Mesendoderm (in vitro differentiated cells): ENCODE results near the gene SH2B3.
A peak's percentile ranks its signal among the peaks of the same experiment; 100 is the strongest.

Experiments used
- DNase-seq: peaks from one replicate; pipeline ENCODE4 v3.0.0; 2013
- H2AK5ac ChIP-seq: 2 replicates; pipeline ENCODE4 v1.6.1; 2013; ENCODE audit warnings: low read length, inconsistent platforms
- H2BK120ac ChIP-seq: 2 replicates; pipeline ENCODE4 v1.6.1; 2013; ENCODE audit warnings: low read depth, mild to moderate bottlenecking, low read length, moderate library complexity, mixed read lengths
- H2BK15ac ChIP-seq: replicated peaks from 2 replicates; pipeline ENCODE4 v1.6.1; 2013; ENCODE audit warnings: low read depth, mild to moderate bottlenecking, moderate library complexity
- H2BK5ac ChIP-seq: 2 replicates; pipeline ENCODE4 v1.6.1; 2013; ENCODE audit warnings: low read length, inconsistent platforms
- H3K18ac ChIP-seq: 2 replicates; pipeline ENCODE4 v1.6.1; 2013; ENCODE audit warnings: mild to moderate bottlenecking, low read length, mixed read lengths
- H3K23ac ChIP-seq: one replicate; pipeline ENCODE4 v1.6.1; 2013; ENCODE audit warnings: low read length
- H3K27ac ChIP-seq: 2 replicates; pipeline ENCODE4 v1.5.1; 2013; ENCODE audit warnings: low read depth, mild to moderate bottlenecking, inconsistent platforms, low read length, moderate library complexity
- H3K27me3 ChIP-seq: 2 replicates; pipeline ENCODE4 v1.6.1; 2013; ENCODE audit warnings: low read length, control low read depth, mild to moderate bottlenecking, inconsistent platforms; ENCODE audit not compliant: insufficient read depth, poor library complexity
- H3K36me3 ChIP-seq: 2 replicates; pipeline ENCODE4 v1.6.1; 2013; ENCODE audit warnings: low read length, inconsistent platforms; ENCODE audit not compliant: control insufficient read depth, insufficient read depth
- H3K4ac ChIP-seq: one replicate; pipeline ENCODE4 v1.6.1; 2013; ENCODE audit warnings: low read depth, mild to moderate bottlenecking, low read length, moderate library complexity
- H3K4me1 ChIP-seq: 2 replicates; pipeline ENCODE4 v1.6.1; 2013; ENCODE audit warnings: low read depth, low read length, inconsistent platforms; ENCODE audit not compliant: control insufficient read depth
- H3K4me2 ChIP-seq: 2 replicates; pipeline ENCODE4 v1.6.1; 2013; ENCODE audit warnings: low read length
- H3K4me3 ChIP-seq: 2 replicates; pipeline ENCODE4 v1.5.1; 2013; ENCODE audit warnings: mild to moderate bottlenecking, low read length
- H3K56ac ChIP-seq: one replicate; pipeline ENCODE4 v1.6.1; 2013; ENCODE audit warnings: low read length
- H3K79me1 ChIP-seq: 2 replicates; pipeline ENCODE4 v1.6.1; 2013; ENCODE audit warnings: low read length, inconsistent platforms
- H3K79me2 ChIP-seq: 2 replicates; pipeline ENCODE4 v1.6.1; 2013; ENCODE audit warnings: mild to moderate bottlenecking, low read length; ENCODE audit not compliant: control insufficient read depth, insufficient read depth
- H3K9ac ChIP-seq: 2 replicates; pipeline ENCODE4 v1.6.1; 2013; ENCODE audit warnings: low read length, inconsistent platforms
- H4K5ac ChIP-seq: one replicate; pipeline ENCODE4 v1.6.1; 2013; ENCODE audit warnings: low read length
- H4K8ac ChIP-seq: one replicate; pipeline ENCODE4 v1.6.1; 2013; ENCODE audit warnings: low read depth, mild to moderate bottlenecking, control low read depth, low read length, moderate library complexity
- WGBS: extraction: QIAGEN DNeasy Blood & Tissue Kit; methylation state at CpG from one replicate; pipeline ENCODE4 v1.1.7; 2013; ENCODE audit warnings: low lambda C conversion rate, missing lambda C conversion rate; ENCODE audit not compliant: insufficient coverage; ENCODE audit errors: extremely low coverage; 5-methylcytosine and 5-hydroxymethylcytosine counted together

Gene SH2B3

DNA sequence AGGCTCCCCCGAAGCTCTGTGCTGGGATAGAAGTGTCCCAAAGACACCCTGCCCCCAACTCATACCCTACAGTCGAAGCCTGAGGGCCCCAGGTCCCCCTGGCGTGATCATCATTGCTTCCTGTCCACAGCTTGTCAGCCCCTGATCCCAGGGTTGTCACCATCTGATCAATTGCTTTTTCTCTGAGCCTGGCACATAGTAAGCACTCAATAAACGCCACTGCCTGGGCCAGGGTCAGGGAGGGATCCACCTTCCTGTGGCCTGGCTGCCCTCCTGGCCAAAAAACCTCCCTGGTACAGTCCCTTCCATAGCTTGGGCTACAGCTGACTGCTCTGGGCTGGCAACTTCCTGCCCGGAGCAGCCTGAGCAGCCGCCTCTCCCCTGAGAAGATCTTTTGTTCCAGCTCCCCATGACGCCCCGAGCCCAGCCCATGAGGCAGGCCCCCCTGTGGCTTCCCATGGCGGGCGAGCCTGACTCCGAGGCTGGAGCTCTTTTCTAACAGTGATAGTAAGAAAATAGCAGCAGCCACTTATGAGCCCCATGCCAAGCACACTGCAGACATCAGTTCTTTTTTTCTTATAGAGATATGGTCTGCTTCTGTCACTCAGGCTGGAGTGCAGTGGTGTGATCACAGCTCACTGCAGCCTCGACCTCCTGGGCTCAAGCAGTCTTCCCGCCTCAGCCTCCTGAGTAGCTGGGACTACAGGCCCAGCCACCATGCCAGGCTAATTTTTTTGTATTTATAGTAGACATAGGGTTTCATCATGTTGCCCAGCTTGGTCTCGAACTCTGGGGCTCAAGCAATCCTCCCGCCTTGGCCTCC lies 6.5 kb downstream of the SH2B3 start:
- H2BK120ac ChIP-seq = peak overlapping the region; percentile 16
- peak overlapping the region; percentile 88 for H2BK5ac ChIP-seq
- no peak overlapping the region for H2BK15ac ChIP-seq
- H3K79me1 ChIP-seq = peaks cover 31% of the 10 kb centered on the region
- WGBS = no CpG with 5 or more reads among the region's 15 CpGs
- no peak overlapping the region for H3K23ac ChIP-seq
- DNase-seq = peak; percentile 83
- no peak overlapping the region for H3K4me2 ChIP-seq
- peak overlapping the region; percentile 46 for H3K56ac ChIP-seq
- H3K27me3 ChIP-seq = no peaks in the 10 kb centered on the region
- no peak overlapping the region for H3K4ac ChIP-seq
- H2AK5ac ChIP-seq = peak overlapping the region; percentile 66
- peaks cover 41% of the 10 kb centered on the region for H3K4me1 ChIP-seq
- no peak overlapping the region for H4K5ac ChIP-seq
- H4K8ac ChIP-seq = no peak overlapping the region
- H3K9ac ChIP-seq = peak overlapping the region; percentile 45
- H3K4me3 ChIP-seq = no peak overlapping the region
- H3K18ac ChIP-seq = peak overlapping the region; percentile 51
- peaks cover 77% of the 10 kb centered on the region for H3K79me2 ChIP-seq
- H3K36me3 ChIP-seq = no peaks in the 10 kb centered on the region
- peak overlapping the region; percentile 89 for H3K27ac ChIP-seq

DNA sequence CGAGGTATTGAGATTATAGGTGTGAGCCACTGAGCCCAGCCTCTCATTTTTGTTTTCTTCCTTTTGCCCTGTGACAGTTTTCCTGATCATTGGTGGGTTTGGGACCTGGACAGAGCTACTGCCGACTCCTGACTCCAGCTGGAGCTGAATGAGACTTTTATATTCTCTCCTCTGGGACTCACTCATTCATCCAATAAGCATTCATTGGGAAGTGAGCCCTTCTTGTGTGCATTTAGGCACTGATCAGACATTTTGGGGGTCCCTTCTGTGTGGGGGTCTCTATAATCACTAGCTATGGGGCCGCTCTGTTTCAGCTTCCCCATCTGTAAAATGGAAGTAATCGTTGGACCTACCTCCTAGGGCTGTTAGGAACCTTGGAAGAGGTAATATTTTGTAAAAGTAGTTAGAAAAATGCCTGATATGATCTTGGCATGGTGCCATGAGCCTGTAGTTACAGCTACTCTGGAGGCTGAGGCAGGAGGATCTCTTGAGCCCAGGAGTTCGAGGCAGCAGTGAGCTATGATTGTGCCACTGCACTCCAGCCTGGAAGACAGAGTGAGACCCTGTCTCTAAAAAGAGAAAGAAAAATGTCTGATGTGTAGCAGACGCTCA lies 7.2 kb downstream of the SH2B3 start:
- H3K18ac ChIP-seq = peak overlapping the region; percentile 34
- H3K4ac ChIP-seq = no peak overlapping the region
- H3K79me2 ChIP-seq = peaks cover 72% of the 10 kb centered on the region
- WGBS = no CpG with 5 or more reads among the region's 6 CpGs
- peak overlapping the region; percentile 57 for H3K56ac ChIP-seq
- H2BK5ac ChIP-seq = peak overlapping the region; percentile 67
- peak overlapping the region; percentile 89 for H3K27ac ChIP-seq
- H4K5ac ChIP-seq = no peak overlapping the region
- H3K4me3 ChIP-seq = no peak overlapping the region
- peak overlapping the region; percentile 66 for H2AK5ac ChIP-seq
- peaks cover 1% of the 10 kb centered on the region for H3K36me3 ChIP-seq
- H3K23ac ChIP-seq = no peak overlapping the region
- DNase-seq = no peak
- no peak overlapping the region for H3K4me2 ChIP-seq
- H2BK15ac ChIP-seq = no peak overlapping the region
- H2BK120ac ChIP-seq = no peak overlapping the region
- peaks cover 34% of the 10 kb centered on the region for H3K4me1 ChIP-seq
- peak overlapping the region; percentile 45 for H3K9ac ChIP-seq
- peaks cover 30% of the 10 kb centered on the region for H3K79me1 ChIP-seq
- no peak overlapping the region for H4K8ac ChIP-seq
- H3K27me3 ChIP-seq = no peaks in the 10 kb centered on the region

DNA sequence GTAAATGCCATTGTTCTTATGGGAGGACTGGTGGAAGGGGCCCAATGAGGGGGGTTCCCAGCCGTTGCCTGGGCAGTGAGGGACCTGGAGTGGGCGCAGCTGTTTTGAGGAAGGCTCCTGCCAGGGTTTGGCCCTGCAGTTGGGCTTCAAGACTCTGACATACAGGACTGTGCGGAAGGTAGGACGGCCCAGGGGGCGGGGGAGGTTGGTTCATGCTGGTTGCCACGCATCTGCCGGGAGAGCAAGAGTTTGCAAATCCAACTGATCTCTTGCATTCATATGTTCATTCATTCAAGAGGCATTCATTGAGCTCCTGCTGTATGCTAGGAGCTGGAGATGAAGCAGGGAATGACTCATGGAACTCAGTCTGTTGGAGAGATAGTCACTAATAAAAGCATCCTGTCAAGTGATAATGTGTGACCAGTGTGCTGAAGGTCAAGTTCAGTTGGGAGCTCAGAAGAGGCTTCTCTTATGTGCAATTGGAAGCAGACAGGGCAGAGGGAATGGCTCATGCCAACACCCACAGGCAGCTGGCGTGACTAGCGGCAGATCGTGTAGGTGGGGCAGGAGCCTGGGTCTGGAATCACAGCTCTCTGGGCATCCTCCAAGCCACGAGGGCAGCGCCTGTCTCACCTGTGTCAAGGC lies 7.8 kb downstream of the SH2B3 start:
- no CpG with 5 or more reads among the region's 12 CpGs for WGBS
- H4K5ac ChIP-seq = no peak overlapping the region
- no peak overlapping the region for H3K9ac ChIP-seq
- no peak overlapping the region for H3K27ac ChIP-seq
- no peak overlapping the region for H3K4me3 ChIP-seq
- no peak overlapping the region for H2BK15ac ChIP-seq
- no peak overlapping the region for H3K4ac ChIP-seq
- no peak overlapping the region for H2AK5ac ChIP-seq
- peaks cover 68% of the 10 kb centered on the region for H3K79me2 ChIP-seq
- no peak for DNase-seq
- no peak overlapping the region for H2BK120ac ChIP-seq
- H3K36me3 ChIP-seq = peaks cover 1% of the 10 kb centered on the region
- H4K8ac ChIP-seq = no peak overlapping the region
- no peak overlapping the region for H3K18ac ChIP-seq
- peaks cover 34% of the 10 kb centered on the region for H3K4me1 ChIP-seq
- H3K79me1 ChIP-seq = peaks cover 29% of the 10 kb centered on the region
- peak overlapping the region; percentile 57 for H3K56ac ChIP-seq
- H2BK5ac ChIP-seq = no peak overlapping the region
- H3K27me3 ChIP-seq = no peaks in the 10 kb centered on the region
- no peak overlapping the region for H3K23ac ChIP-seq
- no peak overlapping the region for H3K4me2 ChIP-seq

DNA sequence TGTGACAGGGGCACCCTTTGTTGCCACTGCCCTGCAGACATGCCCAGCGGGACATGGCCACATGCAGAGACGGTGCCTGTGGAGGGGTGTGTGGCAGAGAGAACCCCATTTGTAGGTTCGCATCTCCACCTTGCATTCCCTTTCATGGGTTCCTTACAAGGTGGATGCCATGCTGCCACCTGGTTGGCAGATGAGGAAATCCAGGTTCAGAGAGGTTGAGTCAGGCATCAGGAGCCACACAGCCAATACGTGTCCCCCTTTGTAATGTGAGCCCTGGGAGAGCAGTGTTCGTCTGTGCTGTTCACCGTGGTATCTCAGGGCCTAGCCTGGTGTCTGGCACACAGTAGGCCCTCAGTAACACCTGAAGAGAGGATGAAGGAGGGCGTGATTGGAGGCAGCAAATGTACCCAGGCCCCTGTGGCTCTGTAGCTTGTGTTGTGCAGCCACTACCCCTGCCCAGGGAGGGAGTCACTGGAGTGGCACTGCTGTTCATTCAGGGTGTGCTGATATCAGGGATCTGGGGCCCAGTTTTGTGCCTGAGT lies 9.1 kb downstream of the SH2B3 start:
- H3K23ac ChIP-seq = no peak overlapping the region
- H3K4me3 ChIP-seq = no peak overlapping the region
- no peak overlapping the region for H2BK120ac ChIP-seq
- no peak overlapping the region for H3K9ac ChIP-seq
- H3K79me2 ChIP-seq = peaks cover 59% of the 10 kb centered on the region
- no peak overlapping the region for H2AK5ac ChIP-seq
- H4K8ac ChIP-seq = no peak overlapping the region
- peaks cover 31% of the 10 kb centered on the region for H3K4me1 ChIP-seq
- no CpG with 5 or more reads among the region's 7 CpGs for WGBS
- no peak for DNase-seq
- H4K5ac ChIP-seq = no peak overlapping the region
- no peak overlapping the region for H3K4ac ChIP-seq
- H2BK5ac ChIP-seq = no peak overlapping the region
- no peak overlapping the region for H2BK15ac ChIP-seq
- H3K56ac ChIP-seq = no peak overlapping the region
- no peak overlapping the region for H3K27ac ChIP-seq
- no peak overlapping the region for H3K4me2 ChIP-seq
- H3K36me3 ChIP-seq = peaks cover 4% of the 10 kb centered on the region
- H3K27me3 ChIP-seq = no peaks in the 10 kb centered on the region
- H3K79me1 ChIP-seq = peaks cover 28% of the 10 kb centered on the region
- no peak overlapping the region for H3K18ac ChIP-seq

DNA sequence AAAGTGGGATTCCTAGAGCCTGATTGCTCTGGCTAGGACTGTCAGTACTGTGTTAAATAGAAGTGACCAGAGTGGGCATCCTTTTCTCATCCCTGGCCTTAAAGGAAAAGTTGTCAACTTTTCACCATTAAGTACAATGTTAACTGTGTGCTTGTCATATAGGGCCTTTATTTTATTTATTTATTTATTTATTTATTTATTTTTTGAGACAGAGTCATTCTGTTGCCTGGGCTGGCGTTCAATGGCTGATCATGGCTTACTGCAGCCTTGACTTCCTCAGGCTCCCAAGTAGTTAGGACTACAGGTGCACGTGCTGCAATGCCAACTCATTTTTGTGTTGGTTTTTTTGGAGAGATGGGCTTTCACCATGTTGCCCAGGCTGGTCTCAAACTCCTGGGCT lies 11.6 kb downstream of the SH2B3 start:
- Histone ChIP-seq H4K8ac (no peak overlapping the region), H3K23ac (no peak overlapping the region), H3K4me2 (no peak overlapping the region), H2BK5ac (no peak overlapping the region), H3K4me3 (no peak overlapping the region), H3K4me1 (peaks cover 15% of the 10 kb centered on the region), H4K5ac (no peak overlapping the region), H3K36me3 (peaks cover 7% of the 10 kb centered on the region), H3K56ac (no peak overlapping the region), H3K4ac (no peak overlapping the region), H3K9ac (no peak overlapping the region), H3K27ac (no peak overlapping the region), H3K18ac (no peak overlapping the region), H3K79me1 (peaks cover 25% of the 10 kb centered on the region), H3K27me3 (no peaks in the 10 kb centered on the region), H2BK15ac (no peak overlapping the region), H2BK120ac (no peak overlapping the region), H2AK5ac (no peak overlapping the region), H3K79me2 (peaks cover 42% of the 10 kb centered on the region)
- DNase-seq = no peak
- WGBS = no CpG with 5 or more reads among the region's 2 CpGs
